Stimulated activated CD4-positive, alpha-beta T cell treated with anti-CD3 and anti-CD28 coated beads, TNF-alpha, amount 100 ng/mL, for 1 hour (primary cell): ENCODE results near the gene TNNC2.

ENCODE experiments used
- DNase-seq, 3 donors: peaks; one replicate each; pipeline ENCODE4 v3.0.0-alpha.2; 2020; ENCODE audit warnings: low read depth in 3 of 3, low spot score in 1 of 3

Gene TNNC2

DNA sequence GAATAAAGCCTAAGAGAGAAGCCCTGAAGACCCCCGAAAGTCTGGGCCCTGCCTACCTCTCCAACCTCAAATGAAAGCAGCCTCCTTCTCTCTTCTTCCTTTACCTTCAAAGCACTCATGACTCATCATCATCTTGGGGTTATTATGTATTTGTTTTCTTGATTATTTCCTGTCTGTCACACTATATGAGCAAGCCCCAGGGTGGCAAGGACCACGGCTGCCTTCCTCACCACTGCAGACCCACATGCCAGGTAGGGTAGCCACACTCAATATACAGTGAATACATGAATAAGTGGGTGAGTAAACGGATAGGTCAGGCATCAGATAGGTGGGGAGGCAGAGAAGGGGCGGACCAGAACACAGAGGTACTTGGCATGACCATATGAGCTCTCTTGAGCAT, 44.2 kb downstream of the TNNC2 start:
- DNase-seq = no peak

DNA sequence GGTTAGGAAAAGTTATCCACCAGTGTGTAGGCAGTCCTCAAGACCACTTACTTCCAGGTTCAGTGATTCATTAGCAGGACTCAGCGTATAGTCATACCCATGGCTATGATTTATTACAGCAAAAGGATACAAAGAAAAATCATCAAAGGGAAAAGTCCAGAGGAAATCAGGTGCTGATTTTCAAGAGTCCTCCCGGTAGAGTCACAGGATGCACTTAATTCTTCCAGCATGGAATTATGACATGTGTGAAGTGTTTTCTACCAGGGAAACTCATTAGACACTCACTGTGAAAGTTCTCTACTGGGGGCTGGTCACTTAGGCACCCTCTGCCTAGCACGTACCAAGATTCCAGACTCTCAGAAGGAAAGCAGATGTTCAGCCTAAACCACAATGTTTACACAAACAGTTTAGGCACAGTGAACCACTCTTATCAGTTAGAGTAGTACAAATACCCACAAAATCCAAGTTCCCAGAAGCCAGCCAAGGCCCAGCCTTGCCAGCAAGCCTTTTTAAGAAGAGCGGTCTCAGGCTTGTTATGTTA, 45.7 kb downstream of the TNNC2 start:
- DNase-seq = no peak

DNA sequence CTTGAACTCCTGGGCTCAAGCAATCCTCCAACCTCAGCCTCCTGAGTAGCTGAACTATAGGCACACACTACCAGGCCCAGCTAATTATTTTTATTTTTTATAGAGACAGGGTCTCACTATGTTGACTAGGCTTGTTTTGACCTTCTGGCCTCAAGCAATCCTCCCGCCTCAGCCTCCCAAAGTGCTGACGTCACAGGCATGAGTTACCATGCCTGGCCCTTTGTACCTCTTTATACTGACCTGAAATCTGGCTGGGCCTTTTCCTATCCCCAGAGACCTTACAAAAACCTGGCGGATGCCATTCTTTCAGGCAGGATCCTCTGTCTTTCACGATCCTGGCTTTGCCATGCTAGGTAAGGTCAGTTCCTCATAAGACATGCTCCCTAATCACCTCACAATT, 47.0 kb downstream of the TNNC2 start:
- no peak for DNase-seq

DNA sequence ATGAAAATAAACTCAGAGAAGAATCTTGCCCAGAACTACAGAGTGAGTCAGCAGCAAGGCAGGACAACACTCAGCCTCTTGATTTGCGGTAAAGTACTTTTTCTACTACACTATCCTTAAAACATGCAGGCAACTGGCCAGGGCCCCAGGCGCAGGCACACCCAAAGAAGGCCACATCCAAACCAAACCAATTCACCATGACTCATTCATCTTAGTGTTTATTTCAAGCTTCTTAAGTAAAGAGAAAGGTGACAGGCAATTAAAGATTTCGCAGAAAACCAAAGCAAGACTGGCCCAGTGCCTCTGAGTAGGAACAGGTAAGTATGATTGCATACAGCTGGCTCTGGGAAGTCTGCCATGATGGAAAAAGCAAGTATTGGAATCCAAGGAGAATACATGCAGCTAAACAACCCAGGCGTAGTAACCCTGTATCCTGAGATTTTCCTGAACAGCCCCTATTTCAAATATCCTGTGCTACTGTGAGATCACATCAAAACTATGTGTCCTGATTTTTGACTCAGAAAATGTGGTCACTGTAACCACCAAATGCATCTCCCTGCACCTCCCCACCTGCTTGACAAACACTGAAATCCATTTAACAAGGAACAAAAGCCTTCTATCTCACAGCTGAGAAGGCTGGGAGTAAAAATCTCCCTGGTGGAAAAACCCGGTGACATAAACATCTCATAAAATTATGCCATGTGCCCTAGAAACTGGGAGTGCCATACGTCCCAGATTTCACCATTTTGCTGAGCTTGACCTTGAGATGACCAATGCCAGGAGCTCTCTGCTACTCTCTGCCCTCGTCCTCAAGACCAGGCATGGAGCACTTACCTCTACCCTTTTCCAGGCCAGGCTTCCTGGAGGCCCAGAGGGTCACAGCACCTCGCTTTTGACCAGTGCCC, 47.8 kb downstream of the TNNC2 start:
- DNase-seq = no peak

DNA sequence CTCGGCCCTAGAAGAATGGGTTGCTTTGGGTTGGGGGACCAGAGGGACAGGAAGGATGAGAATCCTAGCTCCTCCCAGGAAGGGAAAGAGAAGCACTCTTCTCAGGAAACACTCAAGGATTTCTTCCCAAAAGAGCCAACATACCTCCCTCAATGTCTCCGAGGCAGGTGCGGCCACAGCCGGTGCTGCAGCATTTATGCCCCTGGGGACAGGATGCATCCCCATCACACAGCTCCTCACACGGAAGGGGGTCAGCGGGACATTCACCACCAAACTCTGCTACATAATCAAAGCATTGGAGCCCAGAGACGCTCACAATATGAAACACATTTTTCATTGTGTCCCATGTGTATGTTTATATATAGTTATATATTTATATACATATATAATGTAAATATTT, 50.2 kb downstream of the TNNC2 start:
- no peak for DNase-seq

DNA sequence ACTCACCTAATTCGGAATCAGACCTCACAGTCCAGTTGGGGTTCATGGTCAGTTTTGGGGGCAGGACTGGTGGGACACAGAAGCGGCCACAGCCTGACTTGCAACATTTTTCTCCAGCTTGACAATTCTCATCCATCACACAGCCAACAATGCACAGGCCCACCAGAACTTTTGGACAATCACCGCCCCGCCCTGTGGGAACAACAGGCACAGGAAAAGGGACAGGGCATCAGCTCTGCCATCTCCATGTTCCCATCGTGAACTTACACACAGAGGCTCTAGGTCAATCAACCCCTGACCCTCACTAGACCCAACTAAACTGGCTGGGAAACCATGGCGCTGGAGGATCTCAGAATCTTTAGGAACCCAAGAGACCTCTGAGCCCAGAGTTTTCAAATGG, 51.7 kb downstream of the TNNC2 start:
- no peak for DNase-seq

DNA sequence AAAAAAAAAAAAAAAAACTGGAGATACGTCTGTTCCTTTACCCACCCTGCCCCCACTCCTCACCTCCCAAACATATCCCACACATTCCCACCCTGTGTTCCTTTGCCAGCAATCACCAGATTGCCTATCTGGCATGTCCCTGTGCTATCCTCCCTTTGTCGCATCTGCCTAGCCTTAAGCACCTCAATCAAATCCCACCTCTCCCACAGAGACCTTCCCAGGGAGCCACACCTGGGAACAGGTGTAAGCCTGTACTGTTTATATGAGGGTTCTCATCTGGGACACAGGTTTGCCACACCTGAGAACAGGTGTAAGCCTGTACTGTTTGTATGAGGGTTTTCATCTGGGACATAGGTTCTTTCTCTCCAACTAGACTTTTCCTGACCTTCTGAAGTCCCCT, 52.2 kb downstream of the TNNC2 start:
- no peak for DNase-seq
